Activated B cell treated with CpG ODN at 0.5 μM for 24 hours (primary cell): ENCODE measurements around the gene SLC16A3. TPM values are rescaled to one million over a fixed set of nuclear protein-coding genes. Genes with fewer than 3 reads are reported as not detected.

Source experiments
- ATAC-seq: fragments of 200-7000 bp; cut with Tn5 transposase; one replicate; pipeline ENCODE4 v1.10.0; 2021; ENCODE audit warnings: low read depth, mild to moderate bottlenecking, moderate library complexity
- CTCF ChIA-PET: fragments of 350-600 bp; sonication (Branson Sonifier 250); formaldehyde crosslinking; loops from one replicate; lab custom pipeline; 2021; ENCODE audit warnings: antibody characterized with exemption; lab: Charles Lee
- POLR2A ChIA-PET: fragments of 350-600 bp; sonication (Branson Sonifier 250); formaldehyde crosslinking; loops from one replicate; lab custom pipeline; 2021; ENCODE audit warnings: antibody characterized with exemption; lab: Charles Lee
- DNase-seq: peaks from one replicate; pipeline ENCODE4 v3.0.0; 2022
- H3K27ac Mint-ChIP-seq: one replicate; pipeline ENCODE4 v1.8.0; 2020; ENCODE audit warnings: mixed read lengths
- H3K27me3 Mint-ChIP-seq: one replicate; pipeline ENCODE4 v1.8.0; 2021; ENCODE audit warnings: mixed read lengths
- H3K36me3 Mint-ChIP-seq: one replicate; pipeline ENCODE4 v1.8.0; 2021; ENCODE audit warnings: low read depth, mixed read lengths
- H3K4me1 Mint-ChIP-seq: one replicate; pipeline ENCODE4 v1.8.0; 2021; ENCODE audit warnings: mixed read lengths
- H3K4me3 Mint-ChIP-seq: one replicate; pipeline ENCODE4 v1.8.0; 2020; ENCODE audit warnings: mild to moderate bottlenecking, mixed read lengths
- H3K9me3 Mint-ChIP-seq: one replicate; pipeline ENCODE4 v1.8.0; 2020; ENCODE audit warnings: mixed read lengths
- CTCF ChIP-seq: fragments of 200-600 bp; IDR thresholded peaks from one replicate; pipeline ENCODE4 v1.8.0; 2022; ENCODE audit warnings: antibody characterized with exemption, mild to moderate bottlenecking
- intact Hi-C: fragments of 100-400 bp; cut with micrococcal nuclease; formaldehyde crosslinking; loops from one replicate; pipeline ENCODE4 v1.15.1; 2024
- total RNA-seq: library from RNA; stranded (reverse); gene quantifications from 2 replicates; pipeline ENCODE4 v1.2.3, GENCODE V29; 2022

SLC16A3 gene
- total RNA-seq, 1 donor from 2014 or later: 24.6 TPM

GRCh38 chr17:82242698-82242976, 13.8 kb downstream of the SLC16A3 start:
- POLR2A ChIA-PET: interaction anchor here (1.0 to 1.3 kb wide), 2 partner anchors 14 to 60 kb away, joined by 3 read pairs; partner anchors contain the start of gene SLC16A3
- no peak for TF ChIP-seq CTCF
- no peak for ATAC-seq
- Mint-ChIP-seq H3K27ac (no peak overlapping the region), H3K36me3 (peaks cover 62% of the 10 kb centered on the region), H3K27me3 (no peaks in the 10 kb centered on the region), H3K9me3 (no peaks in the 10 kb centered on the region), H3K4me1 (peaks cover 41% of the 10 kb centered on the region), H3K4me3 (no peak overlapping the region)
- no peak for DNase-seq
- CTCF ChIA-PET: interaction anchor here (1.2 kb wide), 1 partner anchor 78 kb away, joined by 3 read pairs; no protein-coding TSS in a partner anchor
- intact Hi-C loops: no loop called here

GRCh38 chr17:82242977-82243647, 14.3 kb downstream of the SLC16A3 start:
- H3K27me3 Mint-ChIP-seq: no peaks in the 10 kb centered on the region
- CTCF ChIA-PET: interaction anchor here (1.2 kb wide), 1 partner anchor 78 kb away, joined by 3 read pairs; no protein-coding TSS in a partner anchor
- no peak overlapping the region for H3K4me3 Mint-ChIP-seq
- no peaks in the 10 kb centered on the region for H3K9me3 Mint-ChIP-seq
- DNase-seq: no peak
- no peak for ATAC-seq
- intact Hi-C loops: no loop called here
- peaks cover 40% of the 10 kb centered on the region for H3K4me1 Mint-ChIP-seq
- H3K27ac Mint-ChIP-seq: no peak overlapping the region
- POLR2A ChIA-PET: interaction anchor here (1.0 to 1.3 kb wide), 2 partner anchors 14 to 49 kb away, joined by 3 read pairs; partner anchors contain the start of gene SLC16A3
- peaks cover 67% of the 10 kb centered on the region for H3K36me3 Mint-ChIP-seq
- TF ChIP-seq CTCF: no peak

- H3K27me3 Mint-ChIP-seq: no peaks in the 10 kb centered on the region
- DNase-seq (no peak), ATAC-seq (no peak)
- CTCF ChIA-PET: no interaction called here
- H3K4me1 Mint-ChIP-seq: peaks cover 33% of the 10 kb centered on the region
- H3K36me3 Mint-ChIP-seq: peaks cover 70% of the 10 kb centered on the region
- no peak for TF ChIP-seq CTCF
- no peak overlapping the region for H3K4me3 Mint-ChIP-seq
- intact Hi-C loops: loop anchor here (1.0 kb wide), 1 partner anchor 78 kb away; no protein-coding TSS in a partner anchor
- POLR2A ChIA-PET: interaction anchor here (0.7 to 1.0 kb wide), 2 partner anchors 48 to 54 kb away, joined by 3 to 4 read pairs; no protein-coding TSS in a partner anchor
- no peaks in the 10 kb centered on the region for H3K9me3 Mint-ChIP-seq
- no peak overlapping the region for H3K27ac Mint-ChIP-seq
Measured at GRCh38 chr17:82243648-82244412, 15.0 kb downstream of the SLC16A3 start.

- intact Hi-C loops: loop anchor here (1.0 kb wide), 1 partner anchor 78 kb away; no protein-coding TSS in a partner anchor
- no peak overlapping the region for H3K27ac Mint-ChIP-seq
- no peaks in the 10 kb centered on the region for H3K27me3 Mint-ChIP-seq
- H3K36me3 Mint-ChIP-seq: peaks cover 72% of the 10 kb centered on the region
- CTCF ChIA-PET: interaction anchor here (1.4 kb wide), 1 partner anchor 41 kb away, joined by 3 read pairs; no protein-coding TSS in a partner anchor
- H3K9me3 Mint-ChIP-seq: no peaks in the 10 kb centered on the region
- no peak for TF ChIP-seq CTCF
- no peak for DNase-seq
- POLR2A ChIA-PET: interaction anchor here (0.7 to 0.8 kb wide), 2 partner anchors 8 to 54 kb away, joined by 4 to 5 read pairs; no protein-coding TSS in a partner anchor
- ATAC-seq: no peak
- H3K4me3 Mint-ChIP-seq: no peak overlapping the region
- H3K4me1 Mint-ChIP-seq: peaks cover 26% of the 10 kb centered on the region
Measured at GRCh38 chr17:82244413-82245133, 15.7 kb downstream of the SLC16A3 start.
